ENCODE results near the gene BBX. TPM values are rescaled to one million over a fixed set of nuclear protein-coding genes. Genes with fewer than 3 reads are reported as not detected.

The BBX gene
- total and polyA plus RNA-seq, 4 donors = 4.7 to 25.1 (median 20.5) TPM

DNA sequence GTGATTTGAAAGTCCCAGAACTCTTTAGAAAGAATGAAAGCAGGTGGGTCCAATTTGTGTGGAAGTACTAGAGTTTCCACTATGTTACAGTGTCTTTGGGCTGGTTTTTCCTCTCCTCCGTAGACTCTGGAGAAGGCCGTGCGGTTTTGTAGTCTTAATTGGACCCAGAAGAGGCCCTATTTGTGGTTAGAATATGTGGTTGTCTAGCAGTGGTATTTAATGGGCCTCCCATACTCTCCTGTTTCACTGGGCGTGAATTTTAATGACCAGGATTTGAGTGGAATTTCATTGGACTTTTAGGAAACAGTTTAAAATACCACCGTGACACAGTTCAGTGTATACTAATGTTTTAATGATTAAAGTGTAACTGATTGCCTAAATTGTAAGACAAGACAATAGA lies 182.3 kb downstream of the BBX start:
- DNase-seq (ENCODE audit: low spot score) = no peak
- no peaks in the 10 kb centered on the region for H3K9me3 ChIP-seq (ENCODE audit: control insufficient read depth in 4 of 4, low read length in 3 of 4)
- peaks cover 0 to 1% (median 0%) of the 10 kb centered on the region in 4 donors for H3K4me1 ChIP-seq (ENCODE audit: control insufficient read depth in 4 of 4, insufficient read depth in 4 of 4, low read length in 3 of 4)
- H3K27me3 ChIP-seq (ENCODE audit: control insufficient read depth in 4 of 4, insufficient read depth in 4 of 4, low read length in 3 of 4) = no peaks in the 10 kb centered on the region
- H3K36me3 ChIP-seq (ENCODE audit: control insufficient read depth in 4 of 4, insufficient read depth in 3 of 4, low read depth in 1 of 4, low read length in 3 of 4) = no peaks in the 10 kb centered on the region
- WGBS = 78% methylated on average over 5 of the region's 5 CpGs
- no peak for TF ChIP-seq TAF1 (conservative IDR thresholded peaks at IDR 0.05)
- no peak for TF ChIP-seq FOXA2 (IDR thresholded peaks at IDR 0.05)
- TF ChIP-seq, protein P1, sequence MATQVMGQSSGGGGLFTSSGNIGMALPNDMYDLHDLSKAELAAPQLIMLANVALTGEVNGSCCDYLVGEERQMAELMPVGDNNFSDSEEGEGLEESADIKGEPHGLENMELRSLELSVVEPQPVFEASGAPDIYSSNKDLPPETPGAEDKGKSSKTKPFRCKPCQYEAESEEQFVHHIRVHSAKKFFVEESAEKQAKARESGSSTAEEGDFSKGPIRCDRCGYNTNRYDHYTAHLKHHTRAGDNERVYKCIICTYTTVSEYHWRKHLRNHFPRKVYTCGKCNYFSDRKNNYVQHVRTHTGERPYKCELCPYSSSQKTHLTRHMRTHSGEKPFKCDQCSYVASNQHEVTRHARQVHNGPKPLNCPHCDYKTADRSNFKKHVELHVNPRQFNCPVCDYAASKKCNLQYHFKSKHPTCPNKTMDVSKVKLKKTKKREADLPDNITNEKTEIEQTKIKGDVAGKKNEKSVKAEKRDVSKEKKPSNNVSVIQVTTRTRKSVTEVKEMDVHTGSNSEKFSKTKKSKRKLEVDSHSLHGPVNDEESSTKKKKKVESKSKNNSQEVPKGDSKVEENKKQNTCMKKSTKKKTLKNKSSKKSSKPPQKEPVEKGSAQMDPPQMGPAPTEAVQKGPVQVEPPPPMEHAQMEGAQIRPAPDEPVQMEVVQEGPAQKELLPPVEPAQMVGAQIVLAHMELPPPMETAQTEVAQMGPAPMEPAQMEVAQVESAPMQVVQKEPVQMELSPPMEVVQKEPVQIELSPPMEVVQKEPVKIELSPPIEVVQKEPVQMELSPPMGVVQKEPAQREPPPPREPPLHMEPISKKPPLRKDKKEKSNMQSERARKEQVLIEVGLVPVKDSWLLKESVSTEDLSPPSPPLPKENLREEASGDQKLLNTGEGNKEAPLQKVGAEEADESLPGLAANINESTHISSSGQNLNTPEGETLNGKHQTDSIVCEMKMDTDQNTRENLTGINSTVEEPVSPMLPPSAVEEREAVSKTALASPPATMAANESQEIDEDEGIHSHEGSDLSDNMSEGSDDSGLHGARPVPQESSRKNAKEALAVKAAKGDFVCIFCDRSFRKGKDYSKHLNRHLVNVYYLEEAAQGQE (IDR thresholded peaks at IDR 0.05) = no peak
- TF ChIP-seq FOXA1 (IDR thresholded peaks at IDR 0.05) = no peak
- TF ChIP-seq, protein P2, sequence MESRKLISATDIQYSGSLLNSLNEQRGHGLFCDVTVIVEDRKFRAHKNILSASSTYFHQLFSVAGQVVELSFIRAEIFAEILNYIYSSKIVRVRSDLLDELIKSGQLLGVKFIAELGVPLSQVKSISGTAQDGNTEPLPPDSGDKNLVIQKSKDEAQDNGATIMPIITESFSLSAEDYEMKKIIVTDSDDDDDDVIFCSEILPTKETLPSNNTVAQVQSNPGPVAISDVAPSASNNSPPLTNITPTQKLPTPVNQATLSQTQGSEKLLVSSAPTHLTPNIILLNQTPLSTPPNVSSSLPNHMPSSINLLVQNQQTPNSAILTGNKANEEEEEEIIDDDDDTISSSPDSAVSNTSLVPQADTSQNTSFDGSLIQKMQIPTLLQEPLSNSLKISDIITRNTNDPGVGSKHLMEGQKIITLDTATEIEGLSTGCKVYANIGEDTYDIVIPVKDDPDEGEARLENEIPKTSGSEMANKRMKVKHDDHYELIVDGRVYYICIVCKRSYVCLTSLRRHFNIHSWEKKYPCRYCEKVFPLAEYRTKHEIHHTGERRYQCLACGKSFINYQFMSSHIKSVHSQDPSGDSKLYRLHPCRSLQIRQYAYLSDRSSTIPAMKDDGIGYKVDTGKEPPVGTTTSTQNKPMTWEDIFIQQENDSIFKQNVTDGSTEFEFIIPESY (IDR thresholded peaks at IDR 0.05) = no peak
- no peak for TF ChIP-seq RAD21 (IDR thresholded peaks at IDR 0.05)
- TF ChIP-seq, protein P3, sequence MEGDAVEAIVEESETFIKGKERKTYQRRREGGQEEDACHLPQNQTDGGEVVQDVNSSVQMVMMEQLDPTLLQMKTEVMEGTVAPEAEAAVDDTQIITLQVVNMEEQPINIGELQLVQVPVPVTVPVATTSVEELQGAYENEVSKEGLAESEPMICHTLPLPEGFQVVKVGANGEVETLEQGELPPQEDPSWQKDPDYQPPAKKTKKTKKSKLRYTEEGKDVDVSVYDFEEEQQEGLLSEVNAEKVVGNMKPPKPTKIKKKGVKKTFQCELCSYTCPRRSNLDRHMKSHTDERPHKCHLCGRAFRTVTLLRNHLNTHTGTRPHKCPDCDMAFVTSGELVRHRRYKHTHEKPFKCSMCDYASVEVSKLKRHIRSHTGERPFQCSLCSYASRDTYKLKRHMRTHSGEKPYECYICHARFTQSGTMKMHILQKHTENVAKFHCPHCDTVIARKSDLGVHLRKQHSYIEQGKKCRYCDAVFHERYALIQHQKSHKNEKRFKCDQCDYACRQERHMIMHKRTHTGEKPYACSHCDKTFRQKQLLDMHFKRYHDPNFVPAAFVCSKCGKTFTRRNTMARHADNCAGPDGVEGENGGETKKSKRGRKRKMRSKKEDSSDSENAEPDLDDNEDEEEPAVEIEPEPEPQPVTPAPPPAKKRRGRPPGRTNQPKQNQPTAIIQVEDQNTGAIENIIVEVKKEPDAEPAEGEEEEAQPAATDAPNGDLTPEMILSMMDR (IDR thresholded peaks at IDR 0.05; ENCODE audit: low read depth, low read length, missing input control) = no peak
- TF ChIP-seq SP1 (IDR thresholded peaks at IDR 0.05) = no peak
- no peak overlapping the region for H3K27ac ChIP-seq (ENCODE audit: low read depth in 1 of 2, low read length in 2 of 2)
- H3K9ac ChIP-seq (ENCODE audit: low read depth in 1 of 2, low read length in 2 of 2) = no peak overlapping the region
- H3K4me3 ChIP-seq (ENCODE audit: low read depth in 1 of 3, low read length in 3 of 3) = no peak overlapping the region

DNA sequence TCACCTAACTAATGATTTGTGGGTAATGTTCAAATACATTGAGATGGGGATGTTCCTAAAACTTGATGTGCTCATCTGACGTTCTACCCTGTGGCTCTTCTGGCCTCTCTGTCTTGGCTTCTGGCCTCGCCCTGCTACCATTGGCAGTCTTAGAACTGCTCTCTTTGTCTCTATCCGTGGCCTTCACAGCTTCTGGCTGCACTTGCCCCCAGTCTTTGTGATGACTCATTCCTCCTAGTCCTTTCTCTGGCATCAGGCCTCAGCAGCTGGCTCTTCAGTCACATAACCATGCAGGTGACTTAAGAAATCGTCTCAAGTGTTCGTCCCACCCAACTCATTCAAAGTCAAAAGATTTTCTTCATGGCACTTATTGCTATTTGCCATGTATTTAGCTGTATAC lies 188.1 kb downstream of the BBX start:
- 89% methylated on average over 5 of the region's 5 CpGs for WGBS
- no peaks in the 10 kb centered on the region for H3K27me3 ChIP-seq (ENCODE audit: control insufficient read depth in 4 of 4, insufficient read depth in 4 of 4, low read length in 3 of 4)
- H3K9ac ChIP-seq (ENCODE audit: low read depth in 1 of 2, low read length in 2 of 2) = no peak overlapping the region
- H3K36me3 ChIP-seq (ENCODE audit: control insufficient read depth in 4 of 4, insufficient read depth in 3 of 4, low read depth in 1 of 4, low read length in 3 of 4) = peaks cover 0 to 12% (median 2%) of the 10 kb centered on the region in 4 donors
- H3K27ac ChIP-seq (ENCODE audit: low read depth in 1 of 2, low read length in 2 of 2) = no peak overlapping the region
- no peaks in the 10 kb centered on the region for H3K4me1 ChIP-seq (ENCODE audit: control insufficient read depth in 4 of 4, insufficient read depth in 4 of 4, low read length in 3 of 4)
- H3K9me3 ChIP-seq (ENCODE audit: control insufficient read depth in 4 of 4, low read length in 3 of 4) = no peaks in the 10 kb centered on the region
- no peak for DNase-seq (ENCODE audit: low spot score)
- H3K4me3 ChIP-seq (ENCODE audit: low read depth in 1 of 3, low read length in 3 of 3) = no peak overlapping the region
- no peak for TF ChIP-seq RAD21 (IDR thresholded peaks at IDR 0.05)
- TF ChIP-seq YY1 (IDR thresholded peaks at IDR 0.05) = no peak
- TF ChIP-seq FOXA2 (IDR thresholded peaks at IDR 0.05) = no peak
- no peak for TF ChIP-seq GABPA (IDR thresholded peaks at IDR 0.05 in 1 of 2, conservative IDR thresholded peaks at IDR 0.05 in 1 of 2)
- TF ChIP-seq HNF4A (conservative IDR thresholded peaks at IDR 0.05) = no peak
- TF ChIP-seq, protein P2 (IDR thresholded peaks at IDR 0.05) = no peak
- TF ChIP-seq HNF4G (IDR thresholded peaks at IDR 0.05) = no peak
- no peak for TF ChIP-seq EGR1 (IDR thresholded peaks at IDR 0.05; ENCODE audit: low read depth in 2 of 2)
- TF ChIP-seq JUND (IDR thresholded peaks at IDR 0.05) = no peak
- TF ChIP-seq, protein P4, sequence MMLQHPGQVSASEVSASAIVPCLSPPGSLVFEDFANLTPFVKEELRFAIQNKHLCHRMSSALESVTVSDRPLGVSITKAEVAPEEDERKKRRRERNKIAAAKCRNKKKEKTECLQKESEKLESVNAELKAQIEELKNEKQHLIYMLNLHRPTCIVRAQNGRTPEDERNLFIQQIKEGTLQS (IDR thresholded peaks at IDR 0.05) = no peak
- TF ChIP-seq RXRA (IDR thresholded peaks at IDR 0.05) = no peak
- TF ChIP-seq, protein P3 (IDR thresholded peaks at IDR 0.05; ENCODE audit: low read depth, low read length, missing input control) = no peak
- no peak for TF ChIP-seq TAF1 (conservative IDR thresholded peaks at IDR 0.05)
- TF ChIP-seq, protein P1 (IDR thresholded peaks at IDR 0.05) = no peak
